ENCODE results near the gene ZNF444. TPM values are rescaled to one million over a fixed set of nuclear protein-coding genes. Genes with fewer than 3 reads are reported as not detected.
A peak's percentile ranks its signal among the peaks of the same experiment; 100 is the strongest.

ZNF444 gene
- total RNA-seq, 2 experiments from 2014 or later, result 29.2 to 32.2 TPM

GRCh38 chr19:56126983-56127780, 13.9 kb upstream of the ZNF444 start:
- ChIA-PET CTCF (no interaction called here), POLR2A (no interaction called here)
- Mint-ChIP-seq H3K9me3 (ENCODE audit: low read depth) (no peaks in the 10 kb centered on the region), H3K36me3 (ENCODE audit: low read depth) (no peaks in the 10 kb centered on the region), H3K4me1 (peaks cover 16% of the 10 kb centered on the region), H3K27me3 (no peaks in the 10 kb centered on the region), H3K27ac (no peak overlapping the region), H3K4me3 (no peak overlapping the region)
- ATAC-seq (no peak), DNase-seq (no peak)
- intact Hi-C loops (cut with DNase I, micrococcal nuclease), result loop anchor here in 1 of 2 experiments (10.0 kb wide), 2 partner anchors 742 to 1012 kb away; partner anchors contain the start of genes PPP1R12C, RPL28 and TMEM238

GRCh38 chr19:56130006-56130405, 11.1 kb upstream of the ZNF444 start:
- intact Hi-C loops (cut with DNase I, micrococcal nuclease), result no loop called here
- ChIA-PET CTCF (no interaction called here), POLR2A (no interaction called here)
- H3K9me3 Mint-ChIP-seq (ENCODE audit: low read depth), result no peaks in the 10 kb centered on the region
- H3K27me3 Mint-ChIP-seq, result no peaks in the 10 kb centered on the region
- DNase-seq, result no peak
- no peak for ATAC-seq
- H3K4me1 Mint-ChIP-seq, result peaks cover 5% of the 10 kb centered on the region
- no peaks in the 10 kb centered on the region for H3K36me3 Mint-ChIP-seq (ENCODE audit: low read depth)
- no peak overlapping the region for H3K27ac Mint-ChIP-seq
- H3K4me3 Mint-ChIP-seq, result no peak overlapping the region

GRCh38 chr19:56131651-56132050, 9.4 kb upstream of the ZNF444 start:
- Mint-ChIP-seq H3K36me3 (ENCODE audit: low read depth) (no peaks in the 10 kb centered on the region), H3K27me3 (no peaks in the 10 kb centered on the region), H3K27ac (no peak overlapping the region), H3K4me3 (no peak overlapping the region), H3K9me3 (ENCODE audit: low read depth) (no peaks in the 10 kb centered on the region), H3K4me1 (no peaks in the 10 kb centered on the region)
- DNase-seq (no peak), ATAC-seq (no peak)
- ChIA-PET CTCF (no interaction called here), POLR2A (no interaction called here)
- intact Hi-C loops (cut with DNase I, micrococcal nuclease), result no loop called here

- H3K27me3 Mint-ChIP-seq, result no peaks in the 10 kb centered on the region
- no peak overlapping the region for H3K27ac Mint-ChIP-seq
- no peak overlapping the region for H3K4me3 Mint-ChIP-seq
- intact Hi-C loops (cut with DNase I, micrococcal nuclease), result no loop called here
- ChIA-PET POLR2A (no interaction called here), CTCF (interaction anchor here (0.5 to 0.6 kb wide), 2 partner anchors 66 to 336 kb away, joined by 3 read pairs; no protein-coding TSS in a partner anchor)
- no peak for DNase-seq
- no peaks in the 10 kb centered on the region for H3K4me1 Mint-ChIP-seq
- no peaks in the 10 kb centered on the region for H3K36me3 Mint-ChIP-seq (ENCODE audit: low read depth)
- no peak for ATAC-seq
- H3K9me3 Mint-ChIP-seq (ENCODE audit: low read depth), result no peaks in the 10 kb centered on the region
Observed at GRCh38 chr19:56132316-56132822, 8.7 kb upstream of the ZNF444 start.

GRCh38 chr19:56133858-56134653, 7.0 kb upstream of the ZNF444 start:
- Mint-ChIP-seq H3K4me3 (no peak overlapping the region), H3K4me1 (no peaks in the 10 kb centered on the region), H3K27me3 (no peaks in the 10 kb centered on the region), H3K9me3 (ENCODE audit: low read depth) (no peaks in the 10 kb centered on the region), H3K27ac (no peak overlapping the region), H3K36me3 (ENCODE audit: low read depth) (no peaks in the 10 kb centered on the region)
- ChIA-PET POLR2A (no interaction called here), CTCF (interaction anchor here (0.7 kb wide), 1 partner anchor 29 kb away, joined by 3 read pairs; no protein-coding TSS in a partner anchor)
- intact Hi-C loops (cut with DNase I, micrococcal nuclease), result no loop called here
- no peak for ATAC-seq
- no peak for DNase-seq

GRCh38 chr19:56134654-56134921, 6.5 kb upstream of the ZNF444 start:
- Mint-ChIP-seq H3K4me1 (peaks cover 2% of the 10 kb centered on the region), H3K9me3 (ENCODE audit: low read depth) (no peaks in the 10 kb centered on the region), H3K4me3 (no peak overlapping the region), H3K27me3 (no peaks in the 10 kb centered on the region), H3K27ac (no peak overlapping the region), H3K36me3 (ENCODE audit: low read depth) (no peaks in the 10 kb centered on the region)
- intact Hi-C loops (cut with DNase I, micrococcal nuclease), result no loop called here
- ChIA-PET POLR2A (no interaction called here), CTCF (interaction anchor here (0.7 kb wide), 1 partner anchor 28 kb away, joined by 3 read pairs; no protein-coding TSS in a partner anchor)
- ATAC-seq, result no peak
- DNase-seq, result no peak

- ChIA-PET POLR2A (no interaction called here), CTCF (no interaction called here)
- DNase-seq (no peak), ATAC-seq (no peak)
- Mint-ChIP-seq H3K4me1 (peaks cover 9% of the 10 kb centered on the region), H3K36me3 (ENCODE audit: low read depth) (no peaks in the 10 kb centered on the region), H3K27ac (no peak overlapping the region), H3K27me3 (no peaks in the 10 kb centered on the region), H3K4me3 (no peak overlapping the region), H3K9me3 (ENCODE audit: low read depth) (no peaks in the 10 kb centered on the region)
- intact Hi-C loops (cut with DNase I, micrococcal nuclease), result no loop called here
Observed at GRCh38 chr19:56136362-56136761, 4.7 kb upstream of the ZNF444 start.

GRCh38 chr19:56137405-56137804, 3.7 kb upstream of the ZNF444 start:
- POLR2A ChIA-PET, result no interaction called here
- DNase-seq, result no peak
- CTCF ChIA-PET, result interaction anchor here (0.5 to 0.6 kb wide), 2 partner anchors 1514 to 1857 kb away, joined by 3 read pairs; no protein-coding TSS in a partner anchor
- Mint-ChIP-seq H3K4me1 (peaks cover 16% of the 10 kb centered on the region), H3K27me3 (no peaks in the 10 kb centered on the region), H3K4me3 (no peak overlapping the region), H3K27ac (no peak overlapping the region), H3K9me3 (ENCODE audit: low read depth) (no peaks in the 10 kb centered on the region), H3K36me3 (ENCODE audit: low read depth) (no peaks in the 10 kb centered on the region)
- no peak for ATAC-seq
- intact Hi-C loops (cut with DNase I, micrococcal nuclease), result no loop called here

- intact Hi-C loops (cut with DNase I, micrococcal nuclease), result no loop called here
- ATAC-seq (no peak), DNase-seq (no peak)
- Mint-ChIP-seq H3K27ac (no peak overlapping the region), H3K9me3 (ENCODE audit: low read depth) (no peaks in the 10 kb centered on the region), H3K36me3 (ENCODE audit: low read depth) (no peaks in the 10 kb centered on the region), H3K4me3 (no peak overlapping the region), H3K4me1 (peaks cover 21% of the 10 kb centered on the region), H3K27me3 (no peaks in the 10 kb centered on the region)
- ChIA-PET CTCF (interaction anchor here (0.6 to 0.7 kb wide), 2 partner anchors 13 to 172 kb away, joined by 3 to 5 read pairs; no protein-coding TSS in a partner anchor), POLR2A (no interaction called here)
Observed at GRCh38 chr19:56138069-56138468, 3.0 kb upstream of the ZNF444 start.

- peak overlapping the region; percentile 94 for H3K27ac Mint-ChIP-seq
- peaks cover 31% of the 10 kb centered on the region for H3K4me1 Mint-ChIP-seq
- no peaks in the 10 kb centered on the region for H3K36me3 Mint-ChIP-seq (ENCODE audit: low read depth)
- H3K27me3 Mint-ChIP-seq, result no peaks in the 10 kb centered on the region
- ATAC-seq (no peak), DNase-seq (peak; percentile 37)
- no peaks in the 10 kb centered on the region for H3K9me3 Mint-ChIP-seq (ENCODE audit: low read depth)
- intact Hi-C loops (cut with DNase I, micrococcal nuclease), result loop anchor here (1.0 to 2.0 kb wide), 7 partner anchors 19 to 881 kb away; partner anchors contain the start of genes PPP6R1 (in 1 of the 2), U2AF2 (in 1 of the 2), ZNF582 (in 1 of the 2) and ZNF628 (in 1 of the 2)
- H3K4me3 Mint-ChIP-seq, result peak overlapping the region; percentile 89
- ChIA-PET POLR2A (interaction anchor here (3.8 kb wide), 1 partner anchor 19 kb away, joined by 19 read pairs; the partner anchor contains the start of gene ZNF787), CTCF (interaction anchor here (0.9 kb wide), 1 partner anchor 17 kb away, joined by 4 read pairs; no protein-coding TSS in a partner anchor)
Observed at GRCh38 chr19:56139847-56140582, 1.1 kb upstream of the ZNF444 start.
